SK-N-SH treated with all-trans-retinoic acid at 6 μM for 48 hours (cell line): ENCODE data around the gene SNRPB2.

Source experiments
- ARNTL ChIP-seq: fragments of 450-650 bp; formaldehyde crosslinking; IDR thresholded peaks from 2 replicates; pipeline ENCODE4 v1.5.0; 2020; ENCODE audit warnings: low read depth, mild to moderate bottlenecking, moderate library complexity, borderline replicate concordance
- CSRNP3 ChIP-seq: fragments of 250-450 bp; sonication (Bioruptor Pico); IDR thresholded peaks from 2 replicates; pipeline ENCODE4 v1.5.1; 2021; ENCODE audit warnings: mild to moderate bottlenecking, moderate library complexity
- ESRRG ChIP-seq: fragments of 250-450 bp; sonication (Bioruptor Pico); IDR thresholded peaks from 2 replicates; pipeline ENCODE4 v1.6.1; 2021; ENCODE audit warnings: mild to moderate bottlenecking
- GLIS3 ChIP-seq: fragments of 250-450 bp; sonication (Bioruptor Pico); IDR thresholded peaks from 2 replicates; pipeline ENCODE4 v1.5.0; 2020; ENCODE audit warnings: mild to moderate bottlenecking, moderate library complexity
- PATZ1 ChIP-seq: fragments of 250-450 bp; sonication (Bioruptor Pico); IDR thresholded peaks from 2 replicates; pipeline ENCODE4 v1.8.0; 2020; ENCODE audit warnings: mild to moderate bottlenecking, moderate library complexity, borderline replicate concordance
- RARB ChIP-seq: fragments of 250-450 bp; sonication (Bioruptor Pico); IDR thresholded peaks from 2 replicates; pipeline ENCODE4 v1.8.0; 2021; ENCODE audit warnings: mild to moderate bottlenecking, moderate library complexity
- TCF4 ChIP-seq: fragments of 250-450 bp; sonication (Bioruptor Pico); IDR thresholded peaks from 2 replicates; pipeline ENCODE4 v1.8.0; 2021; ENCODE audit warnings: mild to moderate bottlenecking, moderate library complexity, borderline replicate concordance
- TOX ChIP-seq: fragments of 250-450 bp; sonication (Bioruptor Pico); IDR thresholded peaks from 2 replicates; pipeline ENCODE4 v1.8.0; 2021; ENCODE audit warnings: mild to moderate bottlenecking, moderate library complexity, borderline replicate concordance
- ZC3H10 ChIP-seq: fragments of 250-450 bp; sonication (Bioruptor Pico); IDR thresholded peaks from 2 replicates; pipeline ENCODE4 v1.5.1; 2021; ENCODE audit warnings: mild to moderate bottlenecking, moderate library complexity

- TF ChIP-seq ZC3H10 (CRISPR knock-in tag) (no peak), CSRNP3 (CRISPR knock-in tag) (no peak), TCF4 (CRISPR knock-in tag) (no peak), GLIS3 (CRISPR knock-in tag) (no peak), PATZ1 (CRISPR knock-in tag) (no peak), ARNTL (no peak), RARB (no peak), TOX (CRISPR knock-in tag) (no peak), ESRRG (CRISPR knock-in tag) (no peak)
These were observed 29.3 kb downstream of the SNRPB2 start for GRCh38 chr20:16759181-16759563.
